Upper lobe of left lung (tissue), 4 donors: ENCODE data around the gene GMDS.

ENCODE experiments used
- CTCF ChIP-seq, 6 experiments: fragments of 450-650 bp in 4 of 6; fragments of 200-600 bp in 2 of 6; sonication (generic) in 2 of 6; IDR thresholded peaks; one replicate each; pipeline ENCODE4 v1.5.1; 2016 to 2019; ENCODE audit warnings: antibody characterized with exemption in 6 of 6
- EP300 ChIP-seq, 4 donors: sonication (generic); formaldehyde crosslinking; IDR thresholded peaks; one replicate each; pipeline ENCODE4 v1.5.1; 2017; ENCODE audit warnings: antibody characterized with exemption in 4 of 4, control low read depth in 2 of 4
- POLR2AphosphoS5 ChIP-seq, 2 donors: sonication (generic); formaldehyde crosslinking; IDR thresholded peaks; one replicate each; pipeline ENCODE4 v1.5.1; 2017; ENCODE audit warnings: antibody characterized with exemption in 2 of 2

- TF ChIP-seq CTCF (IDR thresholded peaks at IDR 0.05) (no peak), EP300 (IDR thresholded peaks at IDR 0.05) (no peak), POLR2AphosphoS5 (IDR thresholded peaks at IDR 0.05) (no peak)
These were observed 150.8 kb downstream of the GMDS start for GRCh38 chr6:2094642-2095041.
